SK-MEL-5 (cell line): ENCODE measurements around the gene ETF1. TPM values are rescaled to one million over a fixed set of nuclear protein-coding genes. Genes with fewer than 3 reads are reported as not detected.
"Not testable (repeated sequence)": the region's sequence is repeated elsewhere in the genome, so short reads cannot be mapped to it uniquely, and the experiment has no call there.

Source experiments
- DNase-seq: peaks from one replicate; pipeline ENCODE4 v3.0.0-alpha.2; 2016; ENCODE audit warnings: low read depth, low spot score
- in situ Hi-C: cut with HindIII; loops from 2 replicates; pipeline ENCODE4 v1.10.0; 2016; ENCODE audit warnings: low sequenced_read_pairs, high pct_unique_total_duplicates, low pct_unique_long_range_greater_than_20kb
- total RNA-seq: library from RNA; depleted of rRNA; stranded (reverse); fragments of >200 nt; shearing (Covaris generic); gene quantifications from 2 replicates; pipeline ENCODE4 v1.2.3, GENCODE V29; 2014

ETF1 gene
- total RNA-seq, 1 experiment from 2014 or later, result 213 TPM

DNA sequence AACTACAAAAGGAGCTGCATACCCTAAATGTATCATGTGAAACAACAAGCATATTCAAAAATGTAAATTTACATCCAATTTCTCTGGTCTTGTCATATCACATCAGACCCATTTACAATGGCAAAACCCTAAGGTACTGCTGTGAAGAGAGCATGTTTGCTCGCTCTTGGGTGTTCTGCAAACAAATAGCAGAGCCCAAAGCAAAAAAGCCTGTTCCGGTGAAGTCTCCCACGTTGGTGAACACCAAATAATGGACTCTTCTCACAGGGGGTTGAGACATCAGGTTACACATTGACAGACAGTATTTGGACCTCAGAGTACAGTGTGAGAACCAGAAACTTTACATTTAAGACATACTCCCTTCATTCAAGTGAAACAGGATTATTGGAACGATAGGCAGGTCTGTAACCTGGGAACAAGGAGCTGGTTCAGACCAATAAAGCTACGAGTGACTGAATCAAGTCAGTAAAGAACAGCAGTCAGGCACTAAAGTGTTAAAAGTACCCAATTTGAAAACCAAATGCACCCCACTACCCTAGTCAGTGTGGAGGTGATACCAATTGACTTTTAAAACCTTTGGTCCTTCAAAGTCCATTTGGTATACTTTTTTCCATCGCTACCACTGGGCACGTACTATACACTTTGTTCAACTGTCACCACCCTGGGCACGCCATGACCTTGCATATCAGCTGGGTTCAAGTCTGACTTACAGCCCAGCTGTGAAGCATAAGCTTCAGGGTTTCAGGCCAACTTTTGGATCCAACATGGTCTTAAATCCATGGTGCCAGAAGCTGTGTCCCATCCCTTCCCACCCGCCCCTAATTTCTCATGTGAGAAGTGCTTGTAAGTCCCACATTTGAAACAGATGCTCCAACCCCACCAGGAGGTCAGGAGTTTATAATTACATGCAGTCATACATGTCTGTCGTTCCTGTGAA lies 36.4 kb downstream of the ETF1 start:
- no peak for DNase-seq
- in situ Hi-C loops, result no loop called here

DNA sequence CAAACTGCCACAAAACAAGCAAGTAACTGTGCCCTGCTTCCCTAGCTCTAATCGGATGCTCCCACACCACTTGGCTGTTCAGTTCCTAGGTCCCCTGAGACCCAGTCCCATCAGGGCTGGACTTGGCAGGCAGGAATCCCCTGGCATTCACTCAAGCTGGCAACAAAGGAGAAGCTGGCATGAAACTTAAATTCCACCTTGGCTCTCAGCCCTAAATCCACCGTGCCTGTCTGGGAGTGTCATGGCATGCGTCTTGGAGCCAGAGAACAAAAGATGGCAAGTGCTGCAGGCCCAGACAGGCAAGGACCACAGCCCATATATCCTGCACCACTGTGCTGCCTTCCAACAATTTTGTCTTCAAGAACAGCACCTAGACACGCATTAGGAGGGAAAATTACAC lies 38.2 kb downstream of the ETF1 start:
- in situ Hi-C loops, result no loop called here
- no peak for DNase-seq

DNA sequence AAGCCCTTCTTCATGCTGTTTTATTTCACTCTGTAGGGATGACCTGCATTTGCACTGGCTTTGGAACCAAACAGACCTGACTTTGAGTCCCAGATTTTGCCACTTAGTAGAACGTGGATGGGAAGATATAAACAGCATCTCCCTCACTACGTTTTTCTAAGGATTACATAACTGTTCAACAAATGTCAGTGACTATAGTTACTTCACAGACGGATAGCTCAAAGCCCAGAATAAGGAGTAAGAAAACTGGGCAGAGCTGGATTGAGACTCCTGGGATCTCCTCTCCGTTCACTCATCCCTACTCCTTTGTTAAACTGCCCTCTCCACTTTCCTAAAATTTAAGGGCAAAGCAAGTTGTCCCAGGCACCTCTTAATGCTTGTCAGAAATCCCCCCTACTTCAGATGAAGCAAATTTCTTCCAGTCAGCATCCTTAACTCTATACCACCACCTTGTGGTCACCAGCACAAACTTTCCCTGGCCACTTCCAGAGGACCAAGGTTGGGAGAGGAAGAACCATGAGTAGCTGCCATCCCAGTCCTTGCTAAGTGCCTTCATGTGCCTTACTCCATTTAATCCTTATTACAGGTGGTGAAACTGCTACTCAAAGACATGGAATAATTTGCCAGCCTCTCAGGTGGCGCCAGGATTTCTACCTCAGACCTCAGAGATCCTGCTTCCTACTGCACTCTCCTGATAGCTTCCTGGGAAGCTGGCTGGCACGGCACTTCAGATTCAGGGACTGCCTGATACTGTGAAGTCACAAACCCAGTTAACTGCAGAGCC lies 39.4 kb downstream of the ETF1 start:
- DNase-seq, result peak; percentile 74
- in situ Hi-C loops, result no loop called here

DNA sequence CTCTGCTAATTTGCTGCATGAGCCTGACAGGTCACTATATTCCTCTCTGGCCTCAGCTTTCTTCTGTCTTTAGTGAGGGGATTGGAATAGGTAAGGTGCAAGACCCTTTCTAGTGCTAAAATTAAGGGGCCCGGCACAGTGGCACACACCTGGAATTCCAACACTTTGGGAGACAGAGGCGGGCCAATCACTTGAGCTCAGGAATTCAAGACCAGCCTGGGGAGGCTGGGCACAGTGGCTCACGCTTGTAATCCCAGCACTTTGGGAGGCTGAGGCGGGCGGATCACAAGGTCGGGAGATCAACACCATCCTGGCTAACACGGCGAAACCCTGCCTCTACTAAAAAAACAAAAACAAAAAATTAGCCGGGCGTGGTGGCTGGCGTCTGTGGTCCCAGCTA lies 40.5 kb downstream of the ETF1 start:
- in situ Hi-C loops, result no loop called here
- no peak for DNase-seq

DNA sequence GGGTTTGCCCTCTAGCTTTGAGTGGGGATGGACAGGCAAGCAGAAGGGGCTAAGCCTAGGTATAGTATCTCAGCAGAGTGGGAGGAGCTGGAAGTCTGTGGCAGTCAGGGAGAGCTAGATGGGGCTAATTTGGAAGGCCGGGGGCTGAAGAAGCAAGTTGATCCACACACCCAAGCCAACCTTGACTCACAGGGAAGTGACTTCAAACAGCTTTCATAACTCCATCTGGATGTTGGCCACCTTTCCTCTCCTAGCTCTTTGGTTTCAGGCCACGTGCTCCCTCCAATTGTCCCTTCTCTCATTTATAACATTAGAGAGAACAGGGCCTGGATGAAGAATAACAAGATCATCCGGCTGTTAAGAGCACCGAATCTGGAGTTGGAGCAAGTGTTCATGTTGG lies 40.9 kb downstream of the ETF1 start:
- no peak for DNase-seq
- in situ Hi-C loops, result no loop called here

DNA sequence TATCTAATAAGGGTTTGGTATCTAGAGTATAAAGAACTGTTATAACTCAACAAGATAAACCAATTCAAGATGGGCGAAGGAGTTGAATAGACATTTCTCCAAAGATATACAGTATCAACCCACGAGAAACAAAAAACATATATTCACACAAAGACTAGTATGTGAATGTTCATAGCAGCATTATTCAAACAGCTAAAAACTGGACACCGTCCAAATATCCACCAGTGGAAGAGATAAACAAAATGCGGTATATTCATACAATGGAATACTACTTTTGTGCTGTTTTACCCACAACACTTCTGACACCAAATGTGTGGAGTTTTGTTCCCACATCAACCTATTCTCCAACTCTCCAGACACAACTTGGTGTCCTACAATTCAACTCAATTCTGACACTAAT lies 44.7 kb downstream of the ETF1 start:
- no peak for DNase-seq
- in situ Hi-C loops, result no loop called here

DNA sequence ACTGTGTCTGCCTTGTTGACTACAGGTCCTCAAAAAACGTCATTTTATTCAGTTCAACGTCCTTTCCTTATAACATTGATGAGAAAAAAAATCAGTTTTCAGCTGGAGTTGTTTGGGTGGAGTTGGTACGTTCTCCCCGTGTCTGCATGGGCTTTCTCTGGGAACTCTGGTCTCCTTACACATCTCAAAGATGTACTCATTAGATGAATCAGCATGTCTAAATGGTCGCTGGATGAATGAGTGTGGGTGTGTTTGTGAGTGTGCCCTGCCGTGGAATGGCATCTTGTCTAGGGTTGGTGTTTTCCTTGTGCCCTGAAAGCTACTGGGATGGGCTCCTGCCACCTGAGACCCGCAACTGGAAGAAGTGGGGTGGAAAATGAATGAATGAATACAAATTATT lies 47.7 kb downstream of the ETF1 start:
- DNase-seq, result no peak
- in situ Hi-C loops, result no loop called here

DNA sequence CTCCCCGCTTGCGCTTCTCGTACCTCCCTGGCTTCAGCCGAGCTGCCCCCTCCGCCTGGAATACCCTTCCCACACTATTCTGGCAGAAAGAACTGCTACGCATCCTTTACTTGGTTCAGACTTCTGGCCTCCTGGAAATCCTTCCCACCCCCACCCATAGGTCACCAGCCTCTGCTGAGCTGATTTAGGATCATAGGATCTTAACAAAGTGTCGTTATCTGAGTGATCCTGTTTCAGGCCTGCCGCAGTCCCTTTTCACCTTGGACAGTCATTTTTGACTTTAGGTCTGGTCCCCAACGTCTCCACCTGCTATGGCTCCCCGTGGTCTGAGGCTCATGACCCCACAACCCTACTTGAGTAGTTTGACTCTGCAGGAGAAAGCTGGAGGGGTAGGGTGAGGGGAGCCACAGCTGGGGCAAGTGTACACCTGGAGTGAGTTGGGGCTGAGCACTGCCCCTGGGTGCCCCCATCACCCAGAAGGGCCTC lies 50.4 kb downstream of the ETF1 start:
- in situ Hi-C loops, result no loop called here
- no peak for DNase-seq

DNA sequence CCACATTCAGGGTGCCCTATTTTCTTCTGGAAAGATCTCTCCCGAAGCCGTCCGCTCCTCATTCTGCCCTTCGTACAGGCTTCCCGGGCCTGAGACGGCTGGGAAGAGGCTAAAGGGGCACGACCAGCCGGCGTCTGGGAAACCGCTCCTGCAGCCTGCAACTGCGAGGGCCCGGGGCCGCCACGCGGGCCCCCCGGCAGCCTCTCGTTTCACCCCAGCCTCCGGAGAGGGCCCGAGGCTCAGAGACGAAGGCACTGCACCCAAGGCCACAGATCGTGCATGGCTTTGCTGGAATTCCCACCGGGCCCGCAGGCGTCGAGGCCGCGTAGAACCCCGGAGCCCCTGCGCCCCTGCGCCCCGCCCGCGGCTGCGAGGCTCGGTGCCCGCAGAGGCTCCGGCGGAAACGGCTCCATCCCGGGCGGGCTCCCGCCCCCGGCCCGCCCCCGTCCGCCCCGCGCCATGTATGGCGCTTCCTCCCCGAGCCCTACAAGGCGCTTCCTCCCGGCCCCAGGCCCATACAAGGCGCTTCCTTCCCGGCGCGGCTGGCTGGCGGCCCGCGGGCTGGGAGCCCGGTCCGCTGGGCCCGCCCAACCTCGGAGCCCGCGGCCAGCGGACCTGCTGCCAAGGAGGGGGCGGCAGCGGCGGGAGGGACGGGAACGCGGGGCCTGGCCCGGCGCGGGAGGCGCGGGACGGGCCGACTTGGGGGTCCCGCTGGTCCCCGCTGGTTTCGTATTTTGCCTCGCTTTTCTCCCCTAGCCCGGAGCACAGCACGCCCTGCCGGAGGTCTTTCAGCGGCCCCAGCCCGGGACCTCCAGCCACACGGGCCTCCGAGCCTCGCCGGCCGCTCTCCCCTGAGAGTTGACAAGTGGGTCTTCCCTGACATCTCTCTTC lies 51.1 kb downstream of the ETF1 start:
- peak; percentile 81 for DNase-seq
- in situ Hi-C loops, result no loop called here

DNA sequence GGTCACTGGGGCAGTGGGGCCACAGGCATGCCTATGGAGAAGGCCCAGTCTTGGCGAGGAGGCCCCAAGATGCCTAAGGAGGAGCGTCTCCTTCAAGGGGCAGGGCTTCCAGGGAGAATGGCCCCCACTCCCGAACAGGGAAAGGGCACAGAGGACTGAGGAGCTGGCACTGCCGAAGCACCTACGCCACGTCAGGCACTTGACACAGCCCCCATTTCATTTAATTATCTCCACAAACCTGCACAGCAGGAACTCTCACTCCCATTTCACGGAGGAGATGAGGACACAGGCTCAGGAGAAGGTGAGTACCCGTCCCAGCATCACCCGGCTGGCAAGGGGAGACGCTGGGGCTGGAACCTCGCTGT lies 51.8 kb downstream of the ETF1 start:
- DNase-seq, result no peak
- in situ Hi-C loops, result no loop called here

DNA sequence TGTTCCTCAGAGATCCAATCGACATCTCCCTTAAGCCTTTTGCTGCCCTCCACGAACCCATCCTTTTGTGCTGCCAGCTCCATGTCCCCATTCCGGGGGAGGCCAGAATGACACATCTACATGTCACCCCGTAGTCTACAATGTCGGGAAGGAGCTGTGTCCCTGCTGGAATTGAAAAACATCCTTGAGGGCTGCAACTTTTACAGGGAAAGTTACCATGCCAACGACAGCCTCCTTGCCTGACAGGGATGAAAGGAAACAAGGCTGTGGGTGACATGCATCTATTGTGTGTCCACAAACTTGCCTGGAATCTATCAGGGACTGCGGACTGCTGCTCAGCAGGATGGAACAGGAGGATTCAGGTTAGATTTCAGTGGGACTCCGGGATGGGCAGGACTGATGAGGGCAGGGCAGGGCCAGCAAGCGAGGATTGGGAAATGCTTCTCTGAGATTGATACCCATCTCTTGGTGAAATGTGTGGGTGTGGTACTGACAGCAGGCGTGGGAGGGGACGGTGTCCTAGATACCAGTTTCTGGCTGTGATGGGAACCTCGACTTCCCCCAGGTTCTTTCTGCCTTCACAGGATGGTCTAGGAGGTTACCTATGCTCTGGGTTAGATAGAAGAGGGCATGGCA lies 52.3 kb downstream of the ETF1 start:
- in situ Hi-C loops, result no loop called here
- DNase-seq, result no peak

DNA sequence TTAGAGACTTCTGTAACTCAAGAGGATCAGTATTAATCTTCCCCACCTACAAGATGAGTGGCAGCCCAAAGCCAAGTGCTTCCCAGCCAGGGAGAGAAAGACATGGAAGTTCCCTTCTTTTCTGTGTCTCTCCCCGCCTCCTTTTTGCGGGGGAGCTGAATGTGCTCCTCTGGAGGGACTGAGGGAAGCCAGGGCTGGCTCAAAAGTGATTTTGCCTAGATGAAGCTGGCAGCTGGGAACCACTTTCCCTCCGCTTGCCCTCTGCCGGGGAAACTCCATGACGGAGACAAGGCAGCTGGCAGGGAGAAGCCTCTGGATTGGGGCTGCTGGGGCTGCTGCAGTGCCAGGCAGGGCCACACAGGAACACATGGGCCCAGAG lies 53.4 kb downstream of the ETF1 start:
- in situ Hi-C loops, result no loop called here
- DNase-seq, result no peak

DNA sequence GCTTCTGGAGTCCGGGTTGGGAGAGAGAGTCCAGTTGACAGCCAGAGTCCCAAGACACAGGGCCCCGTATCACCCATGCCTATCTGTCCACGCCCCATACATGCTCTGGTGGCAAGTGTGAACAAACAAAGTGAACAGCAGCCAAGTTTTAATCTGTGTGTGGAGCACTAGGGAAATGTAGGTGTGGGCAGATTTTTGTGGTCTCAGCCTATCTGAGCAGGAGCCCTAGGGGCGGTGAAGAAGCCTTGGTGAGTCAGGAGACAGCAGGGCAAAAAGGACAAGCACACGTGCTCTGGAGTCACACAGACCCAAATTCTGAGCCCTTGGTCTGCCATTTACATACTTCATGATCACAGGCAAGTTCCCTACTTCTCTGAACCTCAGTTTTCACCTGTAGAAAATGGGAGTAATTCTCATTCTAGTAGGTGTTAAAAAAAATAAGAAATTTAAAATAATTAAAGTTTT lies 54.5 kb downstream of the ETF1 start:
- in situ Hi-C loops, result no loop called here
- peak; percentile 61 for DNase-seq

DNA sequence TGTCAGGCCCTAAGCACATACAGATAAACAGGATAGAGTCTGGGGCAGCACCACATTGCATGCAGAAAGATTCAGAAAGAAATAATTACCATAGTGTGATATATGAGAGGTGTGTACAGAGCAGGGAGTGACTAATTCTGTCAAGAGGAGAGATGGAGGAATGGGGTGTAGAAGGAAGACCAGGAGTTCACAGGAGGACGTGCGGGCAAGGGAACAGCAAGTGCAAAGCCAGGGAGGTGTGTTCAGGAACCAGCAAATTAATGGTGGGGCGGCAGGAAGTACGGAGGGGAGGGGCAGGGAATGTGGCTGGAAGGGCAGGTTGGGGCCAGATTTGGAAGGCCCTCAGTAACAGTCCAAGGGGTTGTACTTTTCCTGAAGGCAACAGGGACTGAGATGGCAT lies 60.4 kb downstream of the ETF1 start:
- no peak for DNase-seq
- in situ Hi-C loops, result no loop called here

DNA sequence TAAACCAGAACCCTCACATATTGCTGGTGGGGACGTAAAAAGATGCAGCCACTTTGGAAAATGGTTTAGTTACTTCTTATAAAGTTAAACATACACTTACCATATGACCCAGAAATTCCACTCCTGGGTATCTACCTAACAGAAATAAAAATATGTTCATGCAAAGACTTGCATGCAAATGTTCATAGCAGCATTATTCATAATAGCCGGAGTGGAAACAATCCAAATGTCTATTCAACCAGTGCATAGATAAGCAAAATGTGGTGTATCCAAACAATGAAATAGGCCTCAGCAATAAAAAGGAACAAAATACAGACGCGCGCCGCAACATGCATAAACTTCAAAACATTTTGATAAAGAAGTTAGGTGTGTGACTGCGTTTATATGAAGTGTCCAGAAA lies 66.1 kb downstream of the ETF1 start:
- in situ Hi-C loops, result no loop called here
- no peak for DNase-seq

DNA sequence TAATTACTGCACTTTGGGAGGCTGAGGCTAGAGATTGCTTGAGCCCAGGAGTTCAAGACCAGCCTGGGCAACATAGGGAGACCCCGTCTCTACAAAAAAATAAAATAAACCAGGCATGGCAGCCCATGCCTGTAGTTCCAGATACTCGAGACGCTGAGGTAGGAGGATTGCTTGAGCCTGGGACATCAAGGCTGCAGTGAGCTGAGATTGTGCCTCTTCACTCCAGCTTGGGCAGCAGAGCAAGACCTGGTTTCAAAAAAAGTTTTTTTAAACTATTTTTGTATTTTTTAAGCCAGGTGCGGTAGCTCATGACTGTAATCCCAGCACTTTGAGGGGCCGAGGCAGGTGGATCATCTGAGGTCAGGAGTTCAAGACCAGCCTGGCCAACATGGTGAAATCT lies 69.9 kb downstream of the ETF1 start:
- in situ Hi-C loops, DNase-seq: not testable (repeated sequence)

DNA sequence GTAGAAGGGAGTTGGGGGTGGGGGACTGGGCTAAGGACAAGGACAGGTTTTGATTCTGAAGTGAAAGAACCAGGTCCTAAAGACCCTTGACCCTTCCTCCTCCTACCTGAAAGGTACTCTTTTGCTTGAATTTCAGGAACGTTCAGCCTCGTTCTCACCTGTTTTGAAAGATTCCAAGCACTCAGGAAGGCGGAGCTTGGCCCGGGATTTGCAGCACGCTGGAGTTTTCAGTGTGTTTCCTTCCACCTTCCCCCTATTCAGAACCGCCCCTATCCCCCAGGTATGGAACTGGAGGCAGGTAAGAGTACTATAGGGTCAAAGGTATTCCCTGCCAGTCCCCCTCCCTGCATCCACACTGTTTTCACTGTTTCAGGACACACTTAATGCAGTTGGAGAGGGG lies 70.7 kb downstream of the ETF1 start:
- DNase-seq, result no peak
- in situ Hi-C loops, result no loop called here

DNA sequence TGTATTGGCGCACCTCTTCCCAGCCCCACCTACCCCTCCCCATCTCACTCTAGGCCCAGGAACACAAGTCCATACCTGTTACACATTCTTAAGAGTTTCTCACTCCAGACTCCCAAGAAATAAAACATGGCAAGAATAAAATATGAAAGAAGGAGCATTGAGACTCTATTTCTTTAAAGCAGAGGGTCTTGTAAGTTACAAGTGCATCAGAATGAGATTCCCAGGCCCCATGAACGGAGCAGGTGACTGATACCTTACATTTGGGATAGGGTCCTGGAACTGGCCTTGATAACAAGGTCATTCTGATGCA lies 72.0 kb downstream of the ETF1 start:
- no peak for DNase-seq
- in situ Hi-C loops, result no loop called here
